Activated CD8-positive, alpha-beta memory T cell treated with anti-CD3 and anti-CD28 coated beads for 1 hour (primary cell): ENCODE measurements around the gene LYPLAL1.
"Not testable (repeated sequence)": the region's sequence is repeated elsewhere in the genome, so short reads cannot be mapped to it uniquely, and the experiment has no call there.

Source experiments
- DNase-seq, 2 donors: peaks; one replicate each; pipeline ENCODE4 v3.0.0-alpha.2; 2020; ENCODE audit warnings: low read depth in 1 of 2; ENCODE audit errors: extremely low read depth in 1 of 2

LYPLAL1 gene

GRCh38 chr1:219161371-219161770 lies 12.3 kb upstream of the LYPLAL1 start:
- no peak for DNase-seq

- no peak for DNase-seq
Measured at GRCh38 chr1:219163401-219163954, 10.2 kb upstream of the LYPLAL1 start.

GRCh38 chr1:219171192-219171935 lies 2.3 kb upstream of the LYPLAL1 start:
- DNase-seq: no peak

GRCh38 chr1:219172821-219173220 lies 857 bp upstream of the LYPLAL1 start:
- DNase-seq: no peak

GRCh38 chr1:219173434-219173757 lies 282 bp upstream of the LYPLAL1 start:
- DNase-seq: no peak

GRCh38 chr1:219174460-219175211 lies 958 bp downstream of the LYPLAL1 start:
- no peak for DNase-seq

- no peak for DNase-seq
Measured at GRCh38 chr1:219175212-219175564, 1.5 kb downstream of the LYPLAL1 start.

- DNase-seq: no peak
Measured at GRCh38 chr1:219176168-219176567, 2.5 kb downstream of the LYPLAL1 start.

- DNase-seq: no peak
Measured at GRCh38 chr1:219177363-219177762, 3.7 kb downstream of the LYPLAL1 start.

- DNase-seq: no peak
Measured at GRCh38 chr1:219177940-219178339, 4.3 kb downstream of the LYPLAL1 start.

- no peak for DNase-seq
Measured at GRCh38 chr1:219179293-219179692, 5.6 kb downstream of the LYPLAL1 start.

GRCh38 chr1:219184337-219184736 lies 10.7 kb downstream of the LYPLAL1 start:
- no peak for DNase-seq

- DNase-seq: no peak
Measured at GRCh38 chr1:219185486-219186117, 11.9 kb downstream of the LYPLAL1 start.

- DNase-seq: no peak
Measured at GRCh38 chr1:219188331-219188803, 14.7 kb downstream of the LYPLAL1 start.

GRCh38 chr1:219189021-219189824 lies 15.5 kb downstream of the LYPLAL1 start:
- DNase-seq: no peak

- no peak for DNase-seq
Measured at GRCh38 chr1:219189952-219190351, 16.3 kb downstream of the LYPLAL1 start.

GRCh38 chr1:219190605-219191004 lies 16.9 kb downstream of the LYPLAL1 start:
- DNase-seq: no peak

GRCh38 chr1:219195833-219196232 lies 22.2 kb downstream of the LYPLAL1 start:
- DNase-seq: not testable (repeated sequence)

GRCh38 chr1:219201656-219202055 lies 28.0 kb downstream of the LYPLAL1 start:
- DNase-seq: no peak

GRCh38 chr1:219202567-219202966 lies 28.9 kb downstream of the LYPLAL1 start:
- DNase-seq: no peak

GRCh38 chr1:219206350-219206749 lies 32.7 kb downstream of the LYPLAL1 start:
- DNase-seq: no peak
